Coronary artery (tissue), 2 donors: ENCODE data around the gene POP4.

ENCODE experiments used
- DNase-seq: peaks from one replicate; pipeline ENCODE4 v3.0.0-alpha.2; 2017; ENCODE audit warnings: low spot score
- H3K27ac ChIP-seq, 2 donors: fragments of 200-600 bp; sonication (generic); one replicate each; pipeline ENCODE4 v1.5.1; 2016 to 2019
- H3K4me3 ChIP-seq: fragments of 200-600 bp; sonication (generic); 2 replicates; pipeline ENCODE4 v1.5.1; 2016; ENCODE audit warnings: mild to moderate bottlenecking, moderate library complexity
- CTCF ChIP-seq: fragments of 200-600 bp; sonication (generic); IDR thresholded peaks from one replicate; pipeline ENCODE4 v1.5.1; 2019; ENCODE audit warnings: antibody characterized with exemption

POP4 gene

GRCh38 chr19:29587518-29587986 is 18.5 kb upstream of the POP4 start:
- Histone ChIP-seq H3K27ac (no peak overlapping the region), H3K4me3 (no peak overlapping the region)
- TF ChIP-seq CTCF, result no peak
- no peak for DNase-seq

GRCh38 chr19:29588095-29588494 is 18.0 kb upstream of the POP4 start:
- H3K4me3 ChIP-seq, result no peak overlapping the region
- DNase-seq, result no peak
- TF ChIP-seq CTCF, result no peak
- H3K27ac ChIP-seq, result no peak overlapping the region

- DNase-seq, result no peak
- TF ChIP-seq CTCF, result no peak
- no peak overlapping the region for H3K4me3 ChIP-seq
- H3K27ac ChIP-seq, result no peak overlapping the region
These were observed 15.8 kb upstream of the POP4 start for GRCh38 chr19:29590278-29590677.

- no peak overlapping the region for H3K27ac ChIP-seq
- TF ChIP-seq CTCF, result no peak
- no peak overlapping the region for H3K4me3 ChIP-seq
- no peak for DNase-seq
These were observed 14.4 kb upstream of the POP4 start for GRCh38 chr19:29591670-29592069.

- Histone ChIP-seq H3K4me3 (no peak overlapping the region), H3K27ac (no peak overlapping the region)
- no peak for TF ChIP-seq CTCF
- DNase-seq, result no peak
These were observed 12.2 kb upstream of the POP4 start for GRCh38 chr19:29593869-29594268.

- no peak for TF ChIP-seq CTCF
- DNase-seq, result no peak
- H3K4me3 ChIP-seq, result no peak overlapping the region
- no peak overlapping the region for H3K27ac ChIP-seq
These were observed 9.9 kb upstream of the POP4 start for GRCh38 chr19:29596080-29596727.

GRCh38 chr19:29596885-29597525 is 9.1 kb upstream of the POP4 start:
- Histone ChIP-seq H3K4me3 (no peak overlapping the region), H3K27ac (no peak overlapping the region)
- no peak for TF ChIP-seq CTCF
- DNase-seq, result no peak
